Activated T-cell treated with anti-CD3 and anti-CD28 coated beads, Interleukin-2, amount 50 U/mL, for 72 hours (primary cell): ENCODE data around the gene LRRTM4. TPM values are rescaled to one million over a fixed set of nuclear protein-coding genes. Genes with fewer than 3 reads are reported as not detected.
"Not testable (repeated sequence)": the region's sequence is repeated elsewhere in the genome, so short reads cannot be mapped to it uniquely, and the experiment has no call there.

Experiments
- ATAC-seq, 2 donors: fragments of 150-1000 bp; cut with Tn5 transposase; replicated peaks in 1 of 2; 2 replicates each; pipeline ENCODE4 v1.10.0; 2021; ENCODE audit warnings: moderate library complexity in 2 of 2, mild to moderate bottlenecking in 1 of 2
- DNase-seq, 2 donors: peaks; one replicate each; pipeline ENCODE4 v3.0.0; 2021 to 2022; ENCODE audit warnings: mixed read lengths in 1 of 2
- H3K27ac Mint-ChIP-seq: one replicate; pipeline ENCODE4 v1.8.0; 2022; ENCODE audit warnings: mild to moderate bottlenecking, moderate library complexity, mixed read lengths
- H3K27me3 Mint-ChIP-seq: one replicate; pipeline ENCODE4 v1.8.0; 2022; ENCODE audit warnings: low read depth, mixed read lengths
- H3K36me3 Mint-ChIP-seq, 2 donors: one replicate each; pipeline ENCODE4 v1.8.0; 2022; ENCODE audit warnings: mixed read lengths in 2 of 2, mild to moderate bottlenecking in 1 of 2; ENCODE audit not compliant: insufficient read depth in 2 of 2
- H3K4me1 Mint-ChIP-seq: one replicate; pipeline ENCODE4 v1.8.0; 2022; ENCODE audit warnings: low read depth, mixed read lengths
- H3K4me3 Mint-ChIP-seq, 2 donors: one replicate each; pipeline ENCODE4 v1.8.0; 2022; ENCODE audit warnings: mild to moderate bottlenecking in 2 of 2, mixed read lengths in 2 of 2, moderate library complexity in 2 of 2
- H3K9me3 Mint-ChIP-seq, 2 donors: one replicate each; pipeline ENCODE4 v1.8.0; 2022; ENCODE audit warnings: mixed read lengths in 2 of 2
- total RNA-seq, 2 donors: library from RNA; stranded (reverse); gene quantifications; one replicate each; pipeline ENCODE4 v1.2.3, GENCODE V29; 2022

The LRRTM4 gene
- total RNA-seq, 2 donors from 2014 or later = not detected

- Mint-ChIP-seq H3K27ac (no peak overlapping the region), H3K9me3 (peaks cover 0 to 3% of the 10 kb centered on the region in 2 donors), H3K27me3 (no peaks in the 10 kb centered on the region), H3K4me1 (no peaks in the 10 kb centered on the region), H3K36me3 (no peaks in the 10 kb centered on the region), H3K4me3 (no peak overlapping the region)
- no peak for ATAC-seq
- DNase-seq = no peak
Observed at GRCh38 chr2:77064324-77064723, 457.9 kb downstream of the LRRTM4 start.

GRCh38 chr2:77054938-77055337, 467.2 kb downstream of the LRRTM4 start:
- no peaks in the 10 kb centered on the region for H3K36me3 Mint-ChIP-seq
- DNase-seq (no peak), ATAC-seq (no peak)
- no peak overlapping the region for H3K4me3 Mint-ChIP-seq
- H3K9me3 Mint-ChIP-seq = peaks cover 4 to 5% of the 10 kb centered on the region in 2 donors
- H3K27me3 Mint-ChIP-seq = no peaks in the 10 kb centered on the region
- no peak overlapping the region for H3K27ac Mint-ChIP-seq
- no peaks in the 10 kb centered on the region for H3K4me1 Mint-ChIP-seq

GRCh38 chr2:77046339-77046738, 475.8 kb downstream of the LRRTM4 start:
- no peaks in the 10 kb centered on the region for H3K36me3 Mint-ChIP-seq
- H3K4me3 Mint-ChIP-seq = no peak overlapping the region
- H3K27ac Mint-ChIP-seq = no peak overlapping the region
- H3K9me3 Mint-ChIP-seq = peaks cover 10 to 20% of the 10 kb centered on the region in 2 donors
- H3K4me1 Mint-ChIP-seq = no peaks in the 10 kb centered on the region
- ATAC-seq = no peak
- DNase-seq = no peak
- H3K27me3 Mint-ChIP-seq = no peaks in the 10 kb centered on the region

- H3K27me3 Mint-ChIP-seq, ATAC-seq, H3K4me1 Mint-ChIP-seq, DNase-seq, H3K36me3 Mint-ChIP-seq, H3K4me3 Mint-ChIP-seq, H3K27ac Mint-ChIP-seq: not testable (repeated sequence)
- peaks cover 8 to 16% of the 10 kb centered on the region in 2 donors for H3K9me3 Mint-ChIP-seq
Observed at GRCh38 chr2:77045456-77045855, 476.7 kb downstream of the LRRTM4 start.

GRCh38 chr2:77034445-77034844, 487.7 kb downstream of the LRRTM4 start:
- H3K9me3 Mint-ChIP-seq = peaks cover 2 to 5% of the 10 kb centered on the region in 2 donors
- H3K4me1 Mint-ChIP-seq = no peaks in the 10 kb centered on the region
- no peaks in the 10 kb centered on the region for H3K36me3 Mint-ChIP-seq
- no peak overlapping the region for H3K27ac Mint-ChIP-seq
- H3K27me3 Mint-ChIP-seq = no peaks in the 10 kb centered on the region
- ATAC-seq (no peak), DNase-seq (no peak)
- H3K4me3 Mint-ChIP-seq = no peak overlapping the region

GRCh38 chr2:77029237-77029636, 492.9 kb downstream of the LRRTM4 start:
- H3K36me3 Mint-ChIP-seq, H3K27me3 Mint-ChIP-seq, H3K27ac Mint-ChIP-seq, H3K4me3 Mint-ChIP-seq, ATAC-seq, DNase-seq, H3K4me1 Mint-ChIP-seq: not testable (repeated sequence)
- H3K9me3 Mint-ChIP-seq = peaks cover 5 to 12% of the 10 kb centered on the region in 2 donors

- DNase-seq = no peak
Observed at GRCh38 chr2:77028032-77028600, 494.1 kb downstream of the LRRTM4 start.

DNA sequence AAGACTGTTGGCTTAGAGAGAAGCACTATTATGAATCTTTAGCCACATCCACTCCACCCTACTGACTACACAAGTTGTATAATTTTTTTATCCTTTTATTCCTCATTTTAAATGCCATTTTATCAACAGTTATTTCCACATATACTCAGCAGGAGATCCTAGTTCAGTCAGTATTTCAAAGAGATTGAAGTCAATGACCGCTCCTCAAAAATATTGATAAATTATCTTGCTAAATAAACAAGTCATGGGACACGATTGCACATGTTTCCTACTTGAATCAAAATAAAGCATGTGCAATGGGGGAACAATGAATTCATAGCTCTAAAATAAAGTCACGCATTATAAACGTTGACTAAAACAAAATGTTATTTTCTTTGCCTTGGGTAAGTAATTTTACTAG, 496.5 kb downstream of the LRRTM4 start:
- Mint-ChIP-seq H3K9me3 (peaks cover 9% of the 10 kb centered on the region in 2 donors), H3K4me1 (no peaks in the 10 kb centered on the region), H3K27ac (no peak overlapping the region), H3K36me3 (peaks cover 0 to 2% of the 10 kb centered on the region in 2 donors), H3K27me3 (no peaks in the 10 kb centered on the region), H3K4me3 (no peak overlapping the region)
- DNase-seq (no peak), ATAC-seq (no peak)

More at GRCh38 chr2:77028032-77028600, 494.1 kb downstream of the LRRTM4 start:
- no peak for ATAC-seq
- no peak overlapping the region for H3K4me3 Mint-ChIP-seq
- H3K27me3 Mint-ChIP-seq = no peaks in the 10 kb centered on the region
- H3K4me1 Mint-ChIP-seq = no peaks in the 10 kb centered on the region
- peaks cover 10 to 12% of the 10 kb centered on the region in 2 donors for H3K9me3 Mint-ChIP-seq
- no peak overlapping the region for H3K27ac Mint-ChIP-seq
- H3K36me3 Mint-ChIP-seq = peaks cover 0 to 2% of the 10 kb centered on the region in 2 donors

DNA sequence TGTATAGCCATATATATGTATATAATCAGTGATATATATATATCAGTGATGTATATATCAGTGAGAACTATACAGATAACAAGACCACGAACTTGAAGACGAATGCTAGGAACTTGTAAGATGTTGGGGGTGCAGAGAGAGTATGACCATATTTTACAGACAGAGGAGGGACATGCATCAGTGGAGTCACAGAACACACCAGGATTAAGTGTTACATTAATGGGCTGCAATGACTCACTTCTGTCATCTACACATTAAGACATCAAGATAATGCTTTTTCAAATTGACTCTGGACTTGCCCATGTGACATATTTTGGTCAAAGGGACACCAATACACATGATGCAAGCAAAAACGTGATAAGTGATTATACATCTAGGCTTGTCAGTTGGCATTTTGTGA, 501.0 kb downstream of the LRRTM4 start:
- H3K27ac Mint-ChIP-seq = no peak overlapping the region
- H3K36me3 Mint-ChIP-seq = no peaks in the 10 kb centered on the region
- DNase-seq = no peak
- no peak for ATAC-seq
- no peaks in the 10 kb centered on the region for H3K4me1 Mint-ChIP-seq
- H3K4me3 Mint-ChIP-seq = no peak overlapping the region
- H3K9me3 Mint-ChIP-seq = peaks cover 4 to 7% of the 10 kb centered on the region in 2 donors
- H3K27me3 Mint-ChIP-seq = no peaks in the 10 kb centered on the region

- Mint-ChIP-seq H3K27ac (no peak overlapping the region), H3K27me3 (no peaks in the 10 kb centered on the region), H3K9me3 (peaks cover 4 to 8% of the 10 kb centered on the region in 2 donors), H3K36me3 (no peaks in the 10 kb centered on the region), H3K4me3 (no peak overlapping the region), H3K4me1 (no peaks in the 10 kb centered on the region)
- DNase-seq = no peak
- no peak for ATAC-seq
Observed at GRCh38 chr2:77018219-77018618, 504.0 kb downstream of the LRRTM4 start.

DNA sequence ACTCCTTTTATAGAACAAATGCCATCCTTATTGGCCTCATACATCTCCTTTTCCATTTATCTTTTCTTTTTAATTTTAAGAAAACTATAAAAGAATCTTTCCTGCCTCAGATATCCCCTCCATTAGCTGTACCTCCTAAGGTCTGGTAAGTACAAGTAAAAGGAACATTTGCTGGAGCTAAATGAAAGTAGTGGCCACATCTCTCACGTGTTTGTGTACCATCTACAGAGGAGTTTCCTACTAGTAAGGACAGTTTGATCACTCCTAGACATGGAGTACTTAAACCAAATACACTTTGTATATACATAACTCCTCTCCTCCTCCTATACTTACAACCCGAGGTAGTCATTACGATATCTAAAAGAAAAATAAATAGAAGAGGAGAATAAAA, 504.8 kb downstream of the LRRTM4 start:
- no peaks in the 10 kb centered on the region for H3K4me1 Mint-ChIP-seq
- DNase-seq (no peak), ATAC-seq (no peak)
- no peak overlapping the region for H3K4me3 Mint-ChIP-seq
- peaks cover 4 to 8% of the 10 kb centered on the region in 2 donors for H3K9me3 Mint-ChIP-seq
- no peaks in the 10 kb centered on the region for H3K36me3 Mint-ChIP-seq
- H3K27me3 Mint-ChIP-seq = no peaks in the 10 kb centered on the region
- no peak overlapping the region for H3K27ac Mint-ChIP-seq

DNA sequence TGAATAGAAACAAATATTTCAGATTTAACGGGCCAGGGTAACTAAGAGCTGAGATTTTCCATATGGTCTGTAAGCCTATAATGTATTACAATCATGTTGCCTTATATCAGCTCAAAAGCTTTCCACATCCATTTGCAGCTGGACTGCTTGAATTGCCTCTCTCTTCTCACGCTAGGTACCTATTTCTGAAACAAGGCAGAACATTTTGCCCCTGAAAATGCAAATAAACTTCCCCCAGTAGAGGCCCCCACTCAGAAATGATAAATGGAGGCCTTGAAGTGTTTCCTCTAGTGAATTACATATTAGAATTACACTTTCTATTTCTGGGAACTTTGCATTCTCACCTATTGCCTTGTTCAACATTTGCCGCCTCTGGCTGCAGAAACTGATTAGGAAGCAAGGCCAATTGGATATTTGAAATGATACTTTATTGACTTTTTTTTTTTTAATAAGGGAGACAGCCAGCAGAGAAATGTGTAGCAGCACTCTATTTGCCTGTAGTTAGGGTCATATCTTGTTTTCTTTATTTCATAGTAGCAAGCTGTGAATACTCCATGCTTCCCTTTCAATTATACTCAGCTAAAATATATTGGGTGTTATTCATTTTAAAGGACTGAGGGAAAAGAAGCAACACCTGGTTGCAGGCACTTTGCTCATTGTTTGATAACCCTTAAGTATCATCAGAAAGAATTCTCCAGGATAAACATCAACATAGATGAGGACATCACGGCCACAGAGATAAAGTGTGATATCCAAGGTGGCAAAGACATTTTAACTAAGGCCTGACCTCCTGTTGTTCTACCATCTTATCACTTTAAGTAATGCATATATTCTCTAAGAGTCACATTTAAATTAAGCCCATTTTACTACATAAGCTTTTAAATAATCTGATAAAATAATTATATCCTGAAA, 505.5 kb downstream of the LRRTM4 start:
- Mint-ChIP-seq H3K4me1 (no peaks in the 10 kb centered on the region), H3K9me3 (peaks cover 4 to 6% of the 10 kb centered on the region in 2 donors), H3K27ac (no peak overlapping the region), H3K36me3 (no peaks in the 10 kb centered on the region), H3K27me3 (no peaks in the 10 kb centered on the region), H3K4me3 (no peak overlapping the region)
- ATAC-seq (no peak), DNase-seq (no peak)

DNA sequence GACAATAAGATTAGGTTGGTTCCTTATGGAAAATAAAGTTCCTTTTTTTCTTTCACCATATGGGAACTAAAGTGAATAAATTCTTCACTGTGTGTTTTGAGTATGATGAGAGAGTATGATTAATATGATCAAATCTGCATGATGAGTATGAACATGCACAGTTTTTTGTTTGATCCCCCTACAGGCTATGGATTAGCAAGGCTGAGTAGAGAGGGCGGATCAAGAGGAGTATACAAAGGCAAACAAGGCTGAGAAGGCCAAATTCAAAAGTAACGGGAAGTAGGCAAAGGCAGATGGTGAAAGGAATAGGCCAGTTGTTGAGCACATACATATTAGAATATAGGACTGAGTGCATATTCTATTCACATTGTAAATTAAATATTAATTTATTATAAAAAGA, 508.2 kb downstream of the LRRTM4 start:
- Mint-ChIP-seq H3K4me1 (no peaks in the 10 kb centered on the region), H3K27me3 (no peaks in the 10 kb centered on the region), H3K9me3 (peaks cover 9 to 11% of the 10 kb centered on the region in 2 donors), H3K36me3 (no peaks in the 10 kb centered on the region), H3K4me3 (no peak overlapping the region), H3K27ac (no peak overlapping the region)
- DNase-seq (no peak), ATAC-seq (no peak)
